ENCODE results near the gene PANK3.
"Not testable (repeated sequence)": the region's sequence is repeated elsewhere in the genome, so short reads cannot be mapped to it uniquely, and the experiment has no call there.

PANK3 gene

GRCh38 chr5:168592014-168592368, 12.8 kb upstream of the PANK3 start:
- DNase-seq (ENCODE audit: low read depth in 2 of 2): no peak

- DNase-seq (ENCODE audit: low read depth in 2 of 2): no peak
These were observed 12.3 kb upstream of the PANK3 start for GRCh38 chr5:168591302-168592013.

GRCh38 chr5:168590666-168591065, 11.5 kb upstream of the PANK3 start:
- DNase-seq (ENCODE audit: low read depth in 2 of 2): no peak

GRCh38 chr5:168587987-168588386, 8.8 kb upstream of the PANK3 start:
- DNase-seq (ENCODE audit: low read depth in 2 of 2): no peak

GRCh38 chr5:168585119-168585856, 6.1 kb upstream of the PANK3 start:
- no peak for DNase-seq (ENCODE audit: low read depth in 2 of 2)

GRCh38 chr5:168583742-168584482, 4.7 kb upstream of the PANK3 start:
- no peak for DNase-seq (ENCODE audit: low read depth in 2 of 2)

- DNase-seq (ENCODE audit: low read depth in 2 of 2): not testable (repeated sequence)
These were observed 1.8 kb upstream of the PANK3 start for GRCh38 chr5:168580814-168581469.

GRCh38 chr5:168580227-168580508, 1.0 kb upstream of the PANK3 start:
- DNase-seq (ENCODE audit: low read depth in 2 of 2): no peak

GRCh38 chr5:168579488-168580226, 489 bp upstream of the PANK3 start:
- peak; percentile 95 to 96 for DNase-seq (ENCODE audit: low read depth in 2 of 2)

- DNase-seq (ENCODE audit: low read depth in 2 of 2): no peak
These were observed 1.2 kb downstream of the PANK3 start for GRCh38 chr5:168578006-168578405.

GRCh38 chr5:168575391-168576372, 3.5 kb downstream of the PANK3 start:
- DNase-seq (ENCODE audit: low read depth in 2 of 2): no peak

GRCh38 chr5:168574156-168574555, 5.0 kb downstream of the PANK3 start:
- DNase-seq (ENCODE audit: low read depth in 2 of 2): not testable (repeated sequence)

- DNase-seq (ENCODE audit: low read depth in 2 of 2): not testable (repeated sequence)
These were observed 5.5 kb downstream of the PANK3 start for GRCh38 chr5:168573663-168574062.

- DNase-seq (ENCODE audit: low read depth in 2 of 2): no peak
These were observed 8.5 kb downstream of the PANK3 start for GRCh38 chr5:168570490-168571328.

GRCh38 chr5:168568738-168569137, 10.4 kb downstream of the PANK3 start:
- DNase-seq (ENCODE audit: low read depth in 2 of 2): no peak

GRCh38 chr5:168563959-168564358, 15.2 kb downstream of the PANK3 start:
- no peak for DNase-seq (ENCODE audit: low read depth in 2 of 2)

- DNase-seq (ENCODE audit: low read depth in 2 of 2): no peak
These were observed 16.9 kb downstream of the PANK3 start for GRCh38 chr5:168562279-168562678.

- DNase-seq (ENCODE audit: low read depth in 2 of 2): no peak
These were observed 21.8 kb downstream of the PANK3 start for GRCh38 chr5:168557389-168557788.

- DNase-seq (ENCODE audit: low read depth in 2 of 2): no peak
These were observed 25.6 kb downstream of the PANK3 start for GRCh38 chr5:168553377-168554130.

All from activated CD8-positive, alpha-beta memory T cell treated with anti-CD3 and anti-CD28 coated beads for 4 hours (primary cell).